T-helper 22 cell (primary cell): ENCODE measurements around the gene MAP7D2.

Source experiments
- DNase-seq: peaks from one replicate; pipeline ENCODE4 v3.0.0-alpha.2; 2020; ENCODE audit warnings: low read depth

Gene MAP7D2

GRCh38 chrX:20112022-20112774 lies 4.5 kb downstream of the MAP7D2 start:
- no peak for DNase-seq

DNA sequence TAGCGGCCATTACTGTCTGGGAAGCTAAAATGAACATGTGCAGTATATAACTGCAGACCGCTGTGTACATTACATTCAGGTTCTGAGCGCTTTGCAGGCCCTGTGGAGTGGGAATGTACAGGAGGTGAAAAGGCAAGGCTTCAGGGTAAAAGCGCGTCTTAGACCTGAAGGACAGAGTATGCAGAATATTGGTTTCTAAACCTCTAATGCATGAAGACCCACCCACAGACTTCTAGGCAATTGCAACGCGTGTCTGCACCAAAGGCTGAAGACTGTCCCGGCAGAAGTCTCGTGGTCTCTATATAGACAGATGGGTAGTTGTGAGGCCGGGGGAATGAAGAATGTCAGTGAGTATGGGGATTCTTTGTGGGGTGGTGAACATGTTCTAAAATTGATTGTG lies 5.4 kb downstream of the MAP7D2 start:
- no peak for DNase-seq

- DNase-seq: no peak
Measured at GRCh38 chrX:20101934-20102581, 14.6 kb downstream of the MAP7D2 start.

DNA sequence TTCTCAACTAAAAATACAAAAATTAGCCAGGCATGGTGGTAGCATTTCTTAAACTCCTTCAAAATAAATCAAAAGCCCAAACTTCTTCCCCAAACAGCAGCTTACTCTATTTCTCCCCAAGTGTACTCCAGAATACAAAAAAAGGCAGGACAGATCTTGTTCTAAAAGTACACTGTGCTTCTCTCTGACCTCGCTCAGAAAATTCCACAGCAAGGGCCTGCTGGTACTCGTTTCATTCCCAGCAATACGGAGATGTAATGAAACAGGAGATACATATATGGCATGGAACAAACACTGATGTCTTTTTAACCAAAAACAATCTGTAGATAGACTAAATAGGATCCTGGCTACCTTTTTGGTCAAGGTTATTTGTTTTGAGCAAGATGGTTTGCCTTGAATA lies 25.2 kb downstream of the MAP7D2 start:
- no peak for DNase-seq

GRCh38 chrX:20089845-20090244 lies 26.9 kb downstream of the MAP7D2 start:
- no peak for DNase-seq

GRCh38 chrX:20080277-20080676 lies 36.4 kb downstream of the MAP7D2 start:
- no peak for DNase-seq

DNA sequence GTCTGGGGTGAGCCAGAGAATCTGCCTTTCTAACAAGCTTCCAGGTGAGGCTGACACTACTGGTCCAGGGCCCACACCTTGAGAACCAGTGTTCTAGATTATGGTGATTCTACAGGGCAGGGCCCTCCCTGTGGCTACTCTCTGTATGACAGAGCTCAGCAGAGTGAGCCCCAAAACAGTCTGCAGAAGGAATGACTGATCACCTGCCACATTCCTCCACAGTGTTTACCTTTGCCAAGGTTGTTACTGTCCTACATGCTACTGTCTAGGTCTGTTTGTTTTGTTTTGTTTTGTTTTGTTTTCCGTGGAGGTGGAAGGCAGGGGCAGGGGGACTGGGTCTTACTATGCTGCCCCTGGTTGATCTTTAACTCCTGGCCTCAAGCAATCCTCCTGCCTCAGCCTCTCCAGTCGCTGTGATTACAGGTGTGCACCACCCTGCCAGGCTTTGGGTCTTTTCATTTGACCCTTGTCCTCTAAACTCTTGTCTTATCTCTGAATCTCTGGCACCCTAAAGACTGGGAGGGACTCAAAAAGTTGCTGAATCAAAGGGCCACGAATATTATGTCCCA lies 45.1 kb downstream of the MAP7D2 start:
- DNase-seq: no peak

GRCh38 chrX:20067709-20068561 lies 48.8 kb downstream of the MAP7D2 start:
- DNase-seq: no peak

- no peak for DNase-seq
Measured at GRCh38 chrX:20066968-20067708, 49.6 kb downstream of the MAP7D2 start.

GRCh38 chrX:20063716-20064351 lies 52.9 kb downstream of the MAP7D2 start:
- no peak for DNase-seq

- DNase-seq: no peak
Measured at GRCh38 chrX:20063153-20063552, 53.6 kb downstream of the MAP7D2 start.

- no peak for DNase-seq
Measured at GRCh38 chrX:20061855-20062254, 54.9 kb downstream of the MAP7D2 start.

DNA sequence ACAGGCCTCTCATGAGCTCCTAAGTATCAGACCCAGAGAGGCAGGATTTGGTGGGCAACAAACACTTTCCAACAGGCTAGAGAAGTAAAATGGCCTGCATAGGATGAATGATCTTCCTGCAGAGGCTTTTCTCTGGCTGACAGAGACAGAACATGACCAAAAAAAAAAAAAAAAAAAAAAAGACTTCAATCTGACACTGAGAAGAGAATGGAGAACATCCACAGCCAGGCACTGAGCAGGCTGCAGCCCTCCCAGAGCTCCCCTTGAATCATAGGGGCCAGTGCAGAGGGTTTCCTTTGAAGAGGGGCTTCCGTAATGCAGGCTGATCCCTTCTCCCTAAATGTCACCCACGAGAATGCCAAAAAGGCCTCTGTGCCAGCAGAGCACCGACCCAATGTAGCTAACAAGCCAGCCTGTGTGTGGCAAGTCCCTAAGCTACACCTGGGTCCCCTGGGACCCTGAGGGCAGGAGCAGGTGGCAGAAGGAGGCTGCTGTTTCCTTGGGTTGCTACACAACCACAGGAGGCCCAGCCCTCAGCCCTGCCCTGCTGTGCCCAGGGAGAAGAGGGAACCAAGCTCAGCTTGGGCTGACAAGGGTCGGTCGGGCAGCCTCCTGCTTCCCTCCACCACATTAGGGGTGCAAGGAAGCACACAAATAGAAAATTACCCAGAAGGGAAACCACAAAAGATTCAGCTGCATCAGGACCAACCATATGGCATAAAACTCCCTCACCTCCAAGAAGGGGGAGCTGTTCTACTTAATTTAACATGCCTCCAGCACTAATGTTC lies 55.6 kb downstream of the MAP7D2 start:
- no peak for DNase-seq

DNA sequence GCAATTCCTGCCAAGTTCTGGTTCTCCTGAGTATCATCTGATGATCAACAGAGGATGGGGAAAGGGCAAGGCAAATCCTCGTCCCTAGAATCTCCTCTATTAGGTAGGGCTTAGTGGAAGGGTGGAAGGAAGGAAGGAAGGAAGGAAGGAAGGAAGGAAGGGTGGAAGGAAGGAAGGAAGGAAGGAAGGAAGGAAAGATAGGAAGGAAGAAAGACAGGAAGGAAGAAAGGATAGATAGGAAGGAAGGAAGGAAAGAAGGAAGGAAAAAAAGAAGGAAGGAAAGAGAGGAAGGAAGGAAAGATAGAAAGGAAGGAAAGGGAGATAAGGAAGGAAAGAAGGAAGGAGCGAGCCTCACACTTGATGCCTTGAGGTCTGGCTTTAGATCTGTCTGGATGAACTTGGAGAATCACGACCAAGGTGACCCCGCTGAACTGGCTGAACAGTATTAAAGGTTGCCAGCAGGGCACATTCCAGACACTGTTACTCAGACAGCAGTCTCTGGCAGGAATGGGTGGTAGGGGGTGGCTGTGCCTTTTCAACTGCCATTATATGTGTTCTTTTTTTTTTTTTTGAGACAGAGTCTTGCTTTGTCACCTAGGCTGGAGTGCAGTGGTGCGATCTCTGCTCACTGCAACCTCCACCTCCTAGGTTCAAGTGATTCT lies 57.1 kb downstream of the MAP7D2 start:
- DNase-seq: no peak

GRCh38 chrX:20057479-20057878 lies 59.2 kb downstream of the MAP7D2 start:
- no peak for DNase-seq

GRCh38 chrX:20056704-20057103 lies 60.0 kb downstream of the MAP7D2 start:
- DNase-seq: no peak

DNA sequence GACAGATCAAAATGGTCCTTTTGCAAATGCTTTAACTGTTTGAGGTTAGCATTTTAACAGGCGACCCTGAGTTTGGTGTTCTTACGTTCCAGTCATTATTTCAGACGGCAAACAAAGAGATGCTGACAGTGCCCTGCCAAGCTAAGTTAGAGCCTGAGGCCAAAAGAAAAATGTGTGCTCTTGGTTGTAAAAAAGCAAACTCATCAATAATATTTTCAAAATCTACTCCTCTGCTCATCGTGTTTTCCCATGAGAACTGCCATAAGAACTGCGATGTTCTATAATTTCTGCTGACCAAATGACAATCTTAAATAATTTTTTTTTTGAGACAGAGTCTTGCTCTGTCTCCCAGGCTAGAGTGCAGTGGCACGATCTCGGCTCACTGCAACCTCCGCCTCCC lies 63.2 kb downstream of the MAP7D2 start:
- no peak for DNase-seq

DNA sequence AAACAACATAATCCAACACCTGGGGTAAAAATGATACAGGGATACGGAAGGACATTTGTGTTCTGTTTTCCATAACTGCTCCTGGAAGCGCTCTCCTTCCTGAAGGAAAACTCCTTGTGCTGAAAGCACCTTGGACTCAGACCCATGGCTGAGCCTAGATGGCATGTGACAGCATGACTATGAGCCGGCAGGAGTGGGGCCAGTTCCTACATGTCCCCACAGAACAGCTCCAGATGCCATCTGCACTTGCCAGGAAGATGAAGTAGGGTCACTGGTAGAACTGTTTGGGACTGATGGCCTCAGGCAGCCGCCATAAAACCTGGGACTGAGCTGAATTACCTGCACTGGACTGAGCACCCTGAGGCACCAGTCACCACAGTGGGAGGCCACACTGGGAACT lies 69.8 kb downstream of the MAP7D2 start:
- no peak for DNase-seq

- no peak for DNase-seq
Measured at GRCh38 chrX:20046223-20046622, 70.5 kb downstream of the MAP7D2 start.

GRCh38 chrX:20042221-20042620 lies 74.5 kb downstream of the MAP7D2 start:
- DNase-seq: no peak
